GM10266 (cell line): ENCODE data around the gene STOML3.
"Not testable (repeated sequence)": the region's sequence is repeated elsewhere in the genome, so short reads cannot be mapped to it uniquely, and the experiment has no call there.

Experiments used
- DNase-seq: peaks from one replicate; pipeline ENCODE4 v3.0.0; 2012; ENCODE audit errors: extremely low spot score
- TF ChIP-seq, protein P1 (sequence below): IDR thresholded peaks from 2 replicates; pipeline ENCODE4 v1.5.1; 2012; ENCODE audit warnings: mild to moderate bottlenecking, low read depth; ENCODE audit not compliant: control insufficient read depth, insufficient read depth; ENCODE audit errors: missing control alignments

Gene STOML3

DNA sequence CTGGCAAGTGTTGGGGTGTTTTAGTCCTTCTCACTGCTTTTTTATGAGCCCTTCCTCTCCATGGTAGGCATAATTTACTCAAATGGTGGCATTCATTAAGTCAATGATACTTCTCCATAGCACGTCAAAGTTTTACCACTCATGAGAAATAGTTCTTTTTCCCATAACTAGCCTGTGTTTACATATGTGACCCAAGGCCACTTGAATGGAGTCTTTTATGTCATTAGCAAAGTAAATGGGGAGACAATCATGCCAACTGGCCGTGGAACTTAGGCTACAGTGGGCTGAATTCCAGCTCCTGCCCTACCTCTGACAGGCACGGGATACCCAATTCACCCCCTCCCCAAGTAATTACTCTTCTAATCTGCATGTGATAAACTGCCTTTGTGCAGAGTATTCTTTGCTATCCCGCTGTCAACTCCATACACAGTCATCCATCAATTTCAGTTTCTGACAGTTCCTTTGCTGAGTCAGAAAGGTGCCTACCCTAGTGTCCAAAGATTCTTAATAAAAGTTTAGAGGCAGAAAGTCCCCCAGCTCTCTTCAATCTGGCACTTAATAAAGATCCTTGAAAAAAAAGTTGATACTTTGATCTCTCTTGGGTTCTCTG is 30.3 kb upstream of the STOML3 start:
- no peak for DNase-seq
- TF ChIP-seq, protein P1, sequence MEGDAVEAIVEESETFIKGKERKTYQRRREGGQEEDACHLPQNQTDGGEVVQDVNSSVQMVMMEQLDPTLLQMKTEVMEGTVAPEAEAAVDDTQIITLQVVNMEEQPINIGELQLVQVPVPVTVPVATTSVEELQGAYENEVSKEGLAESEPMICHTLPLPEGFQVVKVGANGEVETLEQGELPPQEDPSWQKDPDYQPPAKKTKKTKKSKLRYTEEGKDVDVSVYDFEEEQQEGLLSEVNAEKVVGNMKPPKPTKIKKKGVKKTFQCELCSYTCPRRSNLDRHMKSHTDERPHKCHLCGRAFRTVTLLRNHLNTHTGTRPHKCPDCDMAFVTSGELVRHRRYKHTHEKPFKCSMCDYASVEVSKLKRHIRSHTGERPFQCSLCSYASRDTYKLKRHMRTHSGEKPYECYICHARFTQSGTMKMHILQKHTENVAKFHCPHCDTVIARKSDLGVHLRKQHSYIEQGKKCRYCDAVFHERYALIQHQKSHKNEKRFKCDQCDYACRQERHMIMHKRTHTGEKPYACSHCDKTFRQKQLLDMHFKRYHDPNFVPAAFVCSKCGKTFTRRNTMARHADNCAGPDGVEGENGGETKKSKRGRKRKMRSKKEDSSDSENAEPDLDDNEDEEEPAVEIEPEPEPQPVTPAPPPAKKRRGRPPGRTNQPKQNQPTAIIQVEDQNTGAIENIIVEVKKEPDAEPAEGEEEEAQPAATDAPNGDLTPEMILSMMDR: no peak

- DNase-seq: peak; percentile 41
- TF ChIP-seq, protein P1: peak; percentile 53
Observed at GRCh38 chr13:39016787-39017186, 26.2 kb upstream of the STOML3 start.

GRCh38 chr13:39016087-39016486 is 25.5 kb upstream of the STOML3 start:
- TF ChIP-seq, protein P1: no peak
- DNase-seq: no peak

DNA sequence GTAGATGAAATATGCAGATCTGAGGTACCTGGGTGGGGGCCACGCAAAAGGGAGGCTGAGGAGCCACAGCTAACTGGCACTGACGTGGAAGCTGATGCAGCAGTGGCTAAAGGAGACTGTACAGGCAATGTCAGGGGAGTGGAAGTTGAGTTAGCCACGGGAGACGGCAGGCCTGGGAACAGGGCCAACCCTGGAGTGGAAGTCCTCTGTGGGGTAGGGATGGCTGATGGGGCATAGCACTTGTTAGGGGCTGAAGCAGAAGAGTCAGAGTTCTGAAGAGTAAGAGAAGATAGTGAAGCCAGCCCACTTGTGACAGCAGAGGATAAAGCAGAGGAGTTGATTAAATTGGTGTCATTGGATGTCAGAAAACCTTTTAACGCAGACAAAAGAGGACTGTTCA is 22.8 kb upstream of the STOML3 start:
- DNase-seq: no peak
- TF ChIP-seq, protein P1: no peak

DNA sequence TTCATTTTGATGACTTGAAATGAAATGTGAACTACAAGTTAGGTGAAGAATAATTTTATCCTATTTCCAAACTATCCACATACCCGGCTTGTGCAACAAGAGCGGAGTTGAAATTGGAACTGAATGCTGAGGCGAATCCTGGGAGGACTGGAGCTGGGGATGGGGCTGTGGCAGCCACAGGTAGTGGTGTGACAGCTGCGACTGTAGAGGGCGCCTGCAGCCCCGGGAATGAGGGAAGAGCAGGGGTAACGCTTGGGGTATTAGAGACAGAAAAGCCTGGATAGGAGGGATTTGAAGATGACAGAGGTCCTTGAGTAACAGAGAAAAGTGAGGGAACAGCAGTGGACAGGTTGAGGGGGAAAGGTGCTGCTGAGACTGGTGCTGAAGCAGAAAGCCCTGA is 22.0 kb upstream of the STOML3 start:
- no peak for DNase-seq
- TF ChIP-seq, protein P1: no peak

DNA sequence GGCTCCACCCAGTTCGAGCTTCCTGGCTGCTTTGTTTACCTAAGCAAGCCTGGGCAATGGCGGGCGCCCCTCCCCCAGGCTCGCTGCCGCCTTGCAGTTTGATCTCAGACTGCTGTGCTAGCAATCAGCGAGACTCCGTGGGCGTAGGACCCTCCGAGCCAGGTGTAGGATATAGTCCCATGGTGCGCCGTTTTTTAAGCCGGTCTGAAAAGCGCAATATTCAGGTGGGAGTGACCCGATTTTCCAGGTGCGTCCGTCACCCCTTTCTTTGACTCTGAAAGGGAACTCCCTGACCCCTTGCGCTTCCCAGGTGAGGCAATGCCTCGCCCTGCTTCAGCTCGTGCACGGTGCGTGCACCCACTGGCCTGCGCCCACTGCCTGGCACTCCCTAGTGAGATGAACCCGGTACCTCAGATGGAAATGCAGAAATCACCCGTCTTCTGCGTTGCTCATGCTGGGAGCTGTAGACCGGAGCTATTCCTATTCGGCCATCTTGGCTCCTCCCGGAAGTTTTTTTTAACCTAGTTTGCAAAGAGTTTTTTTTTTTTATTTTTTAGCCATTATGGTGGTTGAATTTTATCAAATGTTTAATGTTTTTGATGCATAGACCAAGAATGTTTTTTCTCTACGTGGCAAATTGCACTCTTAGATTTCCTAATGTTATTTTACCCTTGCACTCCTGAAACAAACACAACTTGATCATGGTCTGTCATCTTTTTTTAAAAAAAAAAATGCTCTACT is 15.9 kb upstream of the STOML3 start:
- DNase-seq: not testable (repeated sequence)

DNA sequence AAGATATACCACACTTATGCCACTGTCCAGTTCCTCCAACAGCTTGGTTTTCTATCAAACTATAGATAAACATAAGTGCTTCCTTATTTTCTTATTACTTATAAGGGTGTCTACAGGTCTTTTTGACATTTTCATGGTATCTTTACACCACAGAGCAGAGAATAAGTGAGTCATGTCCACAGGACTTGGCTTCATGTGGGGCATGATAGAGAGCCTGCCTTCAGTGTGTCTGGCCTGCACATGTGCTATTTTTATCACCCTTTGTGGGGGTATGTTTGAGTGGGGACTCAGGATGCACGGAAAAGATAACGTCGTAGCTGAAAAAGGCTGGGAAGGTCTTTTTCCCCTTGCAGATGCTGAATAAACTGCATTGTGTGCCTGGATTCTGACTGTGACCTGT is 8.1 kb upstream of the STOML3 start:
- TF ChIP-seq, protein P1: no peak
- no peak for DNase-seq

DNA sequence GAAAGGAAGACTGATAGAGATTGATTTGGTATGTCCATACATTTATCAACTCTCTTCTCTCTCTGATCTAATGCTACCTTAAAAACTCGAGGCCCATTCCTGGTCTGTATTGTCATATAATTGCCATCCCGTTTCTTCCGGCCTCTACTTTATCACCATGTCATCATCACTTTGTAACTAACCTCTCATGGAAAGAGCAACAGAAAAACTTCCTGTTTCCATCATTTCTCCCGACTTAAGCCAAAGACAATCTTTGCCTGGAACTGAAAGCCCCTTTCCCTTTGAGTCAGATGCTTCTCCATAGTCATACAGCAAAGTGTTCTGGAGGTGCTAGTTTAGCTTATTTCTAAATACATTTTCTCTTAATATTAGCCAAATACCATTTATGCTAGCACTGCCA is 2.8 kb upstream of the STOML3 start:
- DNase-seq: no peak
- TF ChIP-seq, protein P1: no peak
